Stomach (tissue), 9 donors: ENCODE measurements around the gene ARHGAP24. TPM values are rescaled to one million over a fixed set of nuclear protein-coding genes. Genes with fewer than 3 reads are reported as not detected.

Experiments used
- DNase-seq, 2 donors: peaks; one replicate each; pipeline versions ENCODE4 v3.0.0 to v3.0.0-alpha.2; 2013 to 2019
- H3K27ac ChIP-seq, 5 donors: fragments of 200-600 bp in 4 of 5; sonication (generic) in 4 of 5; one replicate each; pipeline ENCODE4 v1.5.1; 2013 to 2019; ENCODE audit warnings: mild to moderate bottlenecking in 1 of 5, moderate library complexity in 1 of 5
- H3K27me3 ChIP-seq, 3 donors: fragments of 200-600 bp; sonication (generic); one replicate each; pipeline ENCODE4 v1.5.1; 2017 to 2019; ENCODE audit warnings: mixed run types in 1 of 3
- H3K36me3 ChIP-seq, 4 donors: fragments of 200-600 bp; sonication (generic); 1 replicate in 3 of 4; 2 replicates in 1 of 4; pipeline ENCODE4 v1.5.1; 2016 to 2019
- H3K4me1 ChIP-seq, 4 donors: fragments of 200-600 bp; sonication (generic); one replicate each; pipeline ENCODE4 v1.5.1; 2016 to 2019
- H3K4me3 ChIP-seq, 4 donors: fragments of 200-600 bp; sonication (generic) in 3 of 4; one replicate each; pipeline ENCODE4 v1.5.1; 2016 to 2019; ENCODE audit warnings: mild to moderate bottlenecking in 1 of 4
- H3K9me3 ChIP-seq, 4 donors: fragments of 200-600 bp; sonication (generic); one replicate each; pipeline ENCODE4 v1.5.1; 2016 to 2019
- CTCF ChIP-seq, 7 experiments: fragments of 450-650 bp in 4 of 7; fragments of 200-600 bp in 3 of 7; sonication (generic) in 3 of 7; IDR thresholded peaks; one replicate each; pipeline ENCODE4 v1.5.1; 2016 to 2019; ENCODE audit warnings: antibody characterized with exemption in 7 of 7, control low read depth in 2 of 7, mild to moderate bottlenecking in 1 of 7
- EP300 ChIP-seq: sonication (generic); formaldehyde crosslinking; IDR thresholded peaks from one replicate; pipeline ENCODE4 v1.6.1; 2017; ENCODE audit warnings: antibody characterized with exemption
- POLR2A ChIP-seq, 4 donors: fragments of 450-650 bp; IDR thresholded peaks; one replicate each; pipeline ENCODE4 v1.6.1; 2016; ENCODE audit warnings: antibody characterized with exemption in 4 of 4, control low read depth in 2 of 4, mild to moderate bottlenecking in 1 of 4, moderate library complexity in 1 of 4
- POLR2AphosphoS5 ChIP-seq, 3 donors: sonication (generic); formaldehyde crosslinking; IDR thresholded peaks; one replicate each; pipeline ENCODE4 v1.6.1; 2016; ENCODE audit warnings: antibody characterized with exemption in 3 of 3
- WGBS, 5 donors: extraction: QIAGEN DNeasy Blood & Tissue Kit in 3 of 5; methylation state at CpG; one replicate each; pipeline versions ENCODE4 v1.1.5 to v1.1.7; 2013 to 2018; 5-methylcytosine and 5-hydroxymethylcytosine counted together
- intact Hi-C: fragments of 100-400 bp; cut with DNase I; formaldehyde crosslinking; loops from one replicate; pipeline ENCODE4 v1.15.1; 2023; ENCODE audit warnings: low total_unique reads
- polyA plus RNA-seq, 3 donors: library from polyadenylated mRNA; stranded (reverse); fragments of 200-250 nt; gene quantifications; one replicate each; pipeline ENCODE4 v1.2.3, GENCODE V29; 2013
- total RNA-seq, 5 donors: library from RNA; depleted of rRNA; stranded (reverse); fragments of >200 nt; gene quantifications; one replicate each; pipeline versions ENCODE4 v1.1.0 to v1.2.3, GENCODE V29; 2014 to 2016
- donor health status: healthy with polysubstance abuse.
- donor health status: Bipolar disorder and iron deficiency.
- donor health status: healthy.

Gene ARHGAP24
- total and polyA plus RNA-seq, 8 donors: 6.4 to 152 (median 33.5) TPM

GRCh38 chr4:85476381-85476780 is 1.4 kb downstream of the ARHGAP24 start:
- no peaks in the 10 kb centered on the region for H3K36me3 ChIP-seq
- DNase-seq: no peak
- 27 to 48% (median 31%) methylated on average over 4 of the region's 4 CpGs for WGBS, 5 donors
- intact Hi-C loops: no loop called here
- peak overlapping the region in 3 of 4 donors; percentile 57 to 71 (median 64) for H3K4me3 ChIP-seq
- peaks cover 0 to 3% (median 0%) of the 10 kb centered on the region in 3 donors for H3K27me3 ChIP-seq
- peaks cover 0 to 45% (median 21%) of the 10 kb centered on the region in 4 donors for H3K4me1 ChIP-seq
- no peaks in the 10 kb centered on the region for H3K9me3 ChIP-seq
- H3K27ac ChIP-seq: peak overlapping the region in 4 of 5 donors; percentile 16 to 91 (median 40)
- TF ChIP-seq POLR2AphosphoS5 (IDR thresholded peaks at IDR 0.05): no peak
- no peak for TF ChIP-seq POLR2A (IDR thresholded peaks at IDR 0.05)
- TF ChIP-seq EP300: no peak
- TF ChIP-seq CTCF (IDR thresholded peaks at IDR 0.05): no peak

- Histone ChIP-seq H3K4me3 (peak overlapping the region; percentile 2 to 71 (median 34)), H3K27ac (peak overlapping the region; percentile 2 to 54 (median 16))
These were observed 2.6 kb downstream of the ARHGAP24 start for GRCh38 chr4:85477534-85477933.

GRCh38 chr4:85478576-85478975 is 3.6 kb downstream of the ARHGAP24 start:
- Histone ChIP-seq H3K4me3 (no peak overlapping the region), H3K36me3 (no peaks in the 10 kb centered on the region), H3K4me1 (peaks cover 0 to 36% (median 21%) of the 10 kb centered on the region in 4 donors), H3K9me3 (no peaks in the 10 kb centered on the region), H3K27me3 (peaks cover 0 to 3% (median 0%) of the 10 kb centered on the region in 3 donors), H3K27ac (no peak overlapping the region)
- WGBS, 5 donors: 33 to 72% (median 37%) methylated on average over 2 of the region's 2 CpGs
- intact Hi-C loops: no loop called here
- TF ChIP-seq POLR2AphosphoS5 (IDR thresholded peaks at IDR 0.05): no peak
- no peak for TF ChIP-seq POLR2A (IDR thresholded peaks at IDR 0.05)
- no peak for TF ChIP-seq EP300
- TF ChIP-seq CTCF (IDR thresholded peaks at IDR 0.05): no peak
- no peak for DNase-seq

More at GRCh38 chr4:85477534-85477933, 2.6 kb downstream of the ARHGAP24 start:
- peak in 1 of 3 donors; percentile 3 for TF ChIP-seq POLR2AphosphoS5 (IDR thresholded peaks at IDR 0.05)
- TF ChIP-seq CTCF (IDR thresholded peaks at IDR 0.05): no peak
- TF ChIP-seq POLR2A (IDR thresholded peaks at IDR 0.05): no peak
- DNase-seq: no peak
- 40 to 83% (median 48%) methylated on average over 9 of the region's 9 CpGs for WGBS, 5 donors
- intact Hi-C loops: no loop called here
- peaks cover 0 to 3% (median 0%) of the 10 kb centered on the region in 3 donors for H3K27me3 ChIP-seq
- no peaks in the 10 kb centered on the region for H3K9me3 ChIP-seq
- peaks cover 0 to 45% (median 21%) of the 10 kb centered on the region in 4 donors for H3K4me1 ChIP-seq
- H3K36me3 ChIP-seq: no peaks in the 10 kb centered on the region

GRCh38 chr4:85482010-85482738 is 7.2 kb downstream of the ARHGAP24 start:
- DNase-seq: no peak

More at GRCh38 chr4:85482010-85482738, 7.2 kb downstream of the ARHGAP24 start:
- no peaks in the 10 kb centered on the region for H3K9me3 ChIP-seq
- 63 to 71% (median 69%) methylated on average over 5 of the region's 5 CpGs for WGBS, 5 donors
- H3K36me3 ChIP-seq: no peaks in the 10 kb centered on the region
- H3K4me3 ChIP-seq: no peak overlapping the region
- TF ChIP-seq POLR2AphosphoS5 (IDR thresholded peaks at IDR 0.05) (no peak), EP300 (no peak), POLR2A (IDR thresholded peaks at IDR 0.05) (no peak), CTCF (IDR thresholded peaks at IDR 0.05) (no peak)
- peaks cover 4 to 23% (median 9%) of the 10 kb centered on the region in 4 donors for H3K4me1 ChIP-seq
- H3K27ac ChIP-seq: no peak overlapping the region
- H3K27me3 ChIP-seq: peaks cover 0 to 3% (median 0%) of the 10 kb centered on the region in 3 donors
- intact Hi-C loops: no loop called here
